Mammary epithelial cell (primary cell): Measurements from ENCODE around the gene FETUB.

Experiments used
- EZH2 ChIP-seq: IDR thresholded peaks from 2 replicates; pipeline ENCODE4 v1.6.1; 2012; ENCODE audit warnings: low read length, inconsistent platforms, borderline replicate concordance
- TF ChIP-seq, protein P1 (sequence below), 2 donors: IDR thresholded peaks in 1 of 2; conservative IDR thresholded peaks in 1 of 2; 2 replicates each; pipeline ENCODE4 v1.5.1; 2011 to 2012; ENCODE audit warnings: inconsistent platforms in 2 of 2, low read length in 2 of 2, mild to moderate bottlenecking in 2 of 2, control low read depth in 1 of 2, low read depth in 1 of 2; ENCODE audit not compliant: insufficient read depth in 1 of 2; ENCODE audit errors: extremely low read depth in 1 of 2

- TF ChIP-seq, protein P1, sequence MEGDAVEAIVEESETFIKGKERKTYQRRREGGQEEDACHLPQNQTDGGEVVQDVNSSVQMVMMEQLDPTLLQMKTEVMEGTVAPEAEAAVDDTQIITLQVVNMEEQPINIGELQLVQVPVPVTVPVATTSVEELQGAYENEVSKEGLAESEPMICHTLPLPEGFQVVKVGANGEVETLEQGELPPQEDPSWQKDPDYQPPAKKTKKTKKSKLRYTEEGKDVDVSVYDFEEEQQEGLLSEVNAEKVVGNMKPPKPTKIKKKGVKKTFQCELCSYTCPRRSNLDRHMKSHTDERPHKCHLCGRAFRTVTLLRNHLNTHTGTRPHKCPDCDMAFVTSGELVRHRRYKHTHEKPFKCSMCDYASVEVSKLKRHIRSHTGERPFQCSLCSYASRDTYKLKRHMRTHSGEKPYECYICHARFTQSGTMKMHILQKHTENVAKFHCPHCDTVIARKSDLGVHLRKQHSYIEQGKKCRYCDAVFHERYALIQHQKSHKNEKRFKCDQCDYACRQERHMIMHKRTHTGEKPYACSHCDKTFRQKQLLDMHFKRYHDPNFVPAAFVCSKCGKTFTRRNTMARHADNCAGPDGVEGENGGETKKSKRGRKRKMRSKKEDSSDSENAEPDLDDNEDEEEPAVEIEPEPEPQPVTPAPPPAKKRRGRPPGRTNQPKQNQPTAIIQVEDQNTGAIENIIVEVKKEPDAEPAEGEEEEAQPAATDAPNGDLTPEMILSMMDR (conservative IDR thresholded peaks at IDR 0.05 in 1 of 2, IDR thresholded peaks at IDR 0.05 in 1 of 2; ENCODE audit: extremely low read depth in 1 of 2, insufficient read depth in 1 of 2, low read depth in 1 of 2, low read length in 2 of 2) = no peak
- no peak for TF ChIP-seq EZH2
Observed at GRCh38 chr3:186653984-186654383, 13.8 kb downstream of the FETUB start.
